DMS 273 (cell line): ENCODE measurements around the gene BACH2.
"Not testable (repeated sequence)": the region's sequence is repeated elsewhere in the genome, so short reads cannot be mapped to it uniquely, and the experiment has no call there.

ENCODE experiments used
- DNase-seq: peaks from one replicate; lab custom pipeline; 2025; ENCODE audit not compliant: unreplicated experiment; lab: John Stamatoyannopoulos, UW

BACH2 gene

DNA sequence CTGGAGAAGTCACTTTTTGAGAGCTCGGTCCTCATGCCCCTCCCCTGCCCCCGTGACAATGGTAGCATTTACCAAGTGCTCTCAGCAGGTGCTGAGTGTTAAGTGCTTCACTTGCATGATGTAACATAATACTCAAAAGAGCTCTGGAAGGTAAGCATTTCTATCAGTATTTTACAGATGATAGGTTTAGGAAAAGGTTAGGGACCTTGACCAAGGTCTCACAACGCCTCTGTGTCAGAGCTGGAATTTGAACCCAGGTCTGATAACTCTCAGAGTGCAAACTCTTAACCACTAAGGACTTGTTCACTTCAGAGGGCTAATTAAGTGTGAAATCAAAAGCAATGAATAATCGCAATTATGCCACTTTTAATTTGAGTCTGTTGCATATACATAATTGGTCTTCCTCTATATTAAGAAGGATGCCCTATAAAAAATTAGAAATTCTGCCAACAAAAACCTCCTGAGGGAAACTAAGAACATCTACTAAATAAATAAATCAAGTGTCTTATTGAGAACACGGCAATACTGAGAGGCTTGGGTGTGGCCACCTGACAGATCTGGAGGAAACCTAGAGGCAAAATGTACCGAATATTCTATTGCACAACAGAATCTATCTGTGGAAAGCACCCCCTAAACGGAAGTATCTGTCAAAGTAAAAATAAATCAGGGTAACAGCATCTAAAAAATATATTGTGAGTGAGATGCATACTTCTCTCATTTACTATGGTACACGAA, 109.8 kb downstream of the BACH2 start:
- no peak for DNase-seq

DNA sequence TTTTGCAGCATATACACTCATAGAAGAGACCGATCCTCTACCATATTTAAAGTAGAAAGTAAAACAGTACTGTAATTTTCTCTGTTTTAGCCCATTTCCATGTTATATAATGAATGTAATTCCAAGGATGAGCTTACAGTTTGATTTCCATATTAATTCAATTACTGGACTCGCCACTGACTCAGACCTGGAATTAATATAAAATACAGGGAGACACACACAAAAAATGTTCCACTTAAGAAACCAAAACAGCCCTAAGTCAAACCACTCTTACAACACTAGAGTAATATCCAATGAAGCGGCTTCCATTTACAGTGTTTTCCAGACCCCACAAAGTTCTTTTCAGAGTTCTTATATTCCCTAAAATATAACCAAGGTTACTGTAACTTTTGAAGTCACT, 110.6 kb downstream of the BACH2 start:
- no peak for DNase-seq

DNA sequence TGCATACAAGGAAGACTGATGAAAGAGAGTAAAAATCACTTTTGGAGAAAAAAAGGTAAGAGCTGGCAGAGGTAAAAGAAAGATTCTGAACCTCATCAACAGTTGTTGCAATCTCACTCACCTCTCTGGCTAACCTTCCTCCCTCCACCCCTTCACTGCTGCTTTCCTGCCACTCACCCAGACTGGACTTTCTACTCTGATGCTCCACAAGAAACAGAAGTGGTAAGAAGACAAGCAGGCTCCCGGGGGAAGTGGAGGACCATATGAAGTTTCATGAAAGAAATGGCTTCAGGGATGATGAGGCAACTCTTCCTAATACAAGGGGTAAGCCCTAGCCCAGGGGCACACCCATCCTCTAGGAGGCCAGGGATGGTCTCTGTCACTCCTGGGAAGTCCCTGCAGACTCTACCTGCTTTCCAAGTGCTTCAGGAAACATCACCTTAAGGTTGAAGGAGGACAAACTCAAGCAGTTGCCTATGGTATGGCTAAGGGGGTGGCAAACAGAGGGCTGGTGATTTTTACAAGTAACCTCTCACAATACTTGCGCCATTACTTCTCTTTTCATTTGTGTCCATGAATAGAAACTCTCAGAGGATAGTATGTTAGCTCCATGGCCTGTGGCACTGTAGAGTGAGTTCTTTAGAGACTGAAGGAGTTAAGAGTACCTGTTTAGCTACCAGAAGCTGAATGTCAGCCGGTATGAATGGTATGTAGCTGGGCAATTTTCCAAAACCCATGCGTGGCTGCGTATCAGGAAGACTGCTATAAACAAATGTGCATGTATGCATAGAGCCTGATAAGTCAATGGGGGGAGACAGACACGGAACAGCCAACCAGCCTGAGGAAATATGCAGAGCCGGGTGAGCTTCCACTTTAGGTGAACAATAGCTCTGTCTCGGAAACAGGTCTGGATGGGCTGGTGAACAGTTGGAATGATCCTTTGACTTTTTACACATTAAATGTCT, 112.0 kb downstream of the BACH2 start:
- DNase-seq: peak; percentile 17

DNA sequence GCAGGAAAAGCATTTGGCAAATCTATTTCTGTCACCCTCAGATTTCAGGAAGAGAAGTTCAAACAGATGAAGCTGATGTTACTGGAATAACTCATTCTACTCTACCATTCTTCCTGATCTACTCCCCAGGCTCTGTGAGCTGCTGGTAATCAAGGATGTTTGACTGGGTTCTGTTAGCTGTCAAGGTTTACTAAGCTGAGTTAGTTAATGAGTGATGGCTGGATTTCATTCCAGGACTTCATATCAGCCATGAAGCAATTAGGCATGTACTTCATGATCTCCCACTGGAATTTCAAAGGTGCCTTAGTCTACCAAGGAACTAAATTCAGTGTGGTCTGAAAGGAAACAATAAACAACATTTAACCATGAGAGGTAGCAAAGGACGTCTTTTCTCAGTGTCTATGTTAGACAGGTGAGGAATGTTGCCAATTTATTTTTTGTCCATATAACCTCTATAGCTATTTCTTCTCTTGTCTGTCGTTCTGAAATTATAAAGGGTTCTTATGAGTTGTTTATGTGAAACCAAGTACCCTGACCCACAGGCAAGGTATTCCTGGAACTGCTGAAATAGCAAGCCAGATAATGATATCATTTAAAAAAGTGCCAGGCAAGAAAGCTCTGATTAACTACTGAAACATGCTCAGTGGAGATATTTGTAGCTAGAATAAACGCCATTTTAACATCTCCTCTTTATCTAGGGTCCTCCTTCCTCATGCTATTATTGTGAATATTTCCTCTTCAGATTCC, 112.9 kb downstream of the BACH2 start:
- DNase-seq: no peak

DNA sequence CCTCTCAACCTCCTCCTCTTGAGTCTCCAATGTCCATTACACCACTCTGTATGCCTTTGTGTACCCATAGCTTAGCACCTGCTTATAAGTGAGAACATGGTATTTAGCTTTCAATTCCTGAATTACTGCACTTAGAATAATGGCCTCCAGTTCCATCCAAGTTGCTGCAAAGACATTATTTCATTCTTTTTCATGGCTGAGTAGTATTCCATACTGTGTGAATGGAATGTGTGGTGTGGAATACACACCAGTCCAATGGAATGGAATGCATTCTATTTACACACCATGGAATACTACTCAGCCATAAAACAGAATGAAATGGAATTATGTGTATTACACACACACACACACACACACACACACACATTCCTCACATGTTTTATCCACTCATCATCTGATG, 116.1 kb downstream of the BACH2 start:
- no peak for DNase-seq

DNA sequence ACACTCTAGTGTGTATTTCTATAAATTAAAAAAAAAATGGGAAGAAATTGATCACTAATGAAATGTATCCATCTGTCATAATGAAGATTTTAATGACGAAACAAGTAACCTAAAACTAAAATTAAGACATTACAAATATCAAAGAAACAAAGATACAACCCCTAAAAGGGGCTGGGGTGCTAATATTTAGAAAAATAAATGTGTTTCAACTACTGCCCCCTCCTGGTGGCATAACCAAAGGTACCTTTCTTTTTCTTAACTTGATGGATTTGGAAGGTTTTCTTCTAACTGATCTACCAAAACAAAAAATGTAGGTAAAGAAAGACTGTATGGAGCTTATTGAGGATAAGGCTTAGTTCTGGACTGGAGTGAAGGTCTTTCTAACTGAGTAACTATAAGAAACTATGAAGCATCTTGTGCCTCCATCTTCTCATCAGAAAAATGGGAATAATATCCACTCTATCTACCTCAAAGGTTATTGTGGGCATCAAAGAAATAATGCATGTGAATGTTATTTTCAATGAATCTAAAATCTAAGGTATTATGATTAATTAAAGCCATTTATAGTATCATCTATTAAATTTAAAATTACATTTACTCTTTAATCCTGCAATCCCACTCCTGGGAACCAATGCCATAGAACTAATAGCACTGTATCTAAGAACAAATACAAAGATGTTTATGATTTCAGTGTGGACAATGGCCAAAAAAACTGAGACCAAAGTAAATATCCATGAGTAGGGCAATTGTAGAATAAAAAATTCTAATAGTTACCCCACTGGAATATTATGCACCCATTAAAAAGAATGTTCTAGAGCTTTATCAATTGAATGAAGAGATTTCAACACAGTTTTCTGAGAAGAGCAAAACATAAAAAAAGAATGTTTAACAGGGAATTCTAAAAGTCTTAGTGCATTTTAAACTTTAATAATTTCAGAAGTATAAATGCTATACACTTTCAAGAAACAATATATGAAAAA, 117.2 kb downstream of the BACH2 start:
- DNase-seq: peak; percentile 38

DNA sequence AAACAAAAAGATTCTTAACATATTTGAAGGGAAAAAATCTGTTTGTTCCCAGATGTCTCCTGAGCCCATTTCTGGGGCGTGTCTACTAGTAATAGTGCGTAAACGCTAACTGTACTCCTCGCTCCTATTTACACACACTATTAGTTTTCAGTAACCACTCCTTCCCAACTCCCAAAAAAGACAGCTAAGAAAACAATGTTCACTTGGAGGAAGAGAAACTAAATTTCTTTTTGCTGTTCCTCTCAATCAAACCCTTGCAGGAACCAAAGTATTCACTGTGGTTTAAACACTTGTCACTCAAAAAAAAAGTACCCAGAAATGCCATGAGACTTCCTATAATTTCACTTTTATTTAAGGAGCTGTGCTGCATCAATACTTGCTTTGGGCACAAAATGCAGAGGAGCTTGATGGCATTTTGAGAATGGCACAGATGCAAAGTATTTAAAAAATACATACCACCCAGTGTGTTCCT, 118.2 kb downstream of the BACH2 start:
- no peak for DNase-seq

DNA sequence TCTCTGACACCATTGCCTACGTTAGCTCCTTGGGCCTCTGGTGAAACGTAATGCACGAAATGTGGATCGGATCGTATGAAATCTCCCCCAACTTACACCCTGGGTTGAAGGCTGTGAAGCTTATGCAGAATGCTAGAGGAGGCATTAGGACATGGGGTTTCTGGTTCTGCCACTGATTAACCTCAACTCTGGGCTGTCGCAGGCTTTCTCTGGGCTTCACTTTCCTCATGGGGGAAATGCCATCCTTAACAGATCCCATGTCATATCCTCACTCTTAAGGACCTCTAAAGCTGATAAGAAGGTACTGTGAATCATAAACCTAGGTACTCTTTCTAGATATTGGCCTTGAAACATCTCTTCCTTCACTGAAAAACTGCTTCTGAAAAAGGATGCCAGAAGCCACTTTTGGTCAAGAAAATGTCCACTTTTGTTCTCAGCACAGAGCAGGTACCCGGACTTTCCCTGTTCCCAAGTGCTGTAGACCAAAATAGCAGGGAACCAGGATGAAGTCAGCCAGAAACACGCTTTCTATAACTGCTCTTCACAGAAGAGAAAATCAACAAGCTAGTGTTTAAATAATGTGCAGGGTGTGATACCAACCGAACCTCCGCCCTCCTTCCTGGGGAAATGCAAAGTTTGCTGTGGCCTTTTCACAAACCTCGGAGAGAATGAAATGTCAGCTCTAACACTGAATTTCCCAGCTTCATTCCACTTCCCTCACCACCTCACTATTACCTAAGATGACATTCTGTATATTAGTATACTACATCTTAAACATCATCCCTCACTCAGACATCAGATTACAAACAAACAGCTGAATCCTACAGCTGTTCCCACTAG, 118.9 kb downstream of the BACH2 start:
- DNase-seq: no peak

DNA sequence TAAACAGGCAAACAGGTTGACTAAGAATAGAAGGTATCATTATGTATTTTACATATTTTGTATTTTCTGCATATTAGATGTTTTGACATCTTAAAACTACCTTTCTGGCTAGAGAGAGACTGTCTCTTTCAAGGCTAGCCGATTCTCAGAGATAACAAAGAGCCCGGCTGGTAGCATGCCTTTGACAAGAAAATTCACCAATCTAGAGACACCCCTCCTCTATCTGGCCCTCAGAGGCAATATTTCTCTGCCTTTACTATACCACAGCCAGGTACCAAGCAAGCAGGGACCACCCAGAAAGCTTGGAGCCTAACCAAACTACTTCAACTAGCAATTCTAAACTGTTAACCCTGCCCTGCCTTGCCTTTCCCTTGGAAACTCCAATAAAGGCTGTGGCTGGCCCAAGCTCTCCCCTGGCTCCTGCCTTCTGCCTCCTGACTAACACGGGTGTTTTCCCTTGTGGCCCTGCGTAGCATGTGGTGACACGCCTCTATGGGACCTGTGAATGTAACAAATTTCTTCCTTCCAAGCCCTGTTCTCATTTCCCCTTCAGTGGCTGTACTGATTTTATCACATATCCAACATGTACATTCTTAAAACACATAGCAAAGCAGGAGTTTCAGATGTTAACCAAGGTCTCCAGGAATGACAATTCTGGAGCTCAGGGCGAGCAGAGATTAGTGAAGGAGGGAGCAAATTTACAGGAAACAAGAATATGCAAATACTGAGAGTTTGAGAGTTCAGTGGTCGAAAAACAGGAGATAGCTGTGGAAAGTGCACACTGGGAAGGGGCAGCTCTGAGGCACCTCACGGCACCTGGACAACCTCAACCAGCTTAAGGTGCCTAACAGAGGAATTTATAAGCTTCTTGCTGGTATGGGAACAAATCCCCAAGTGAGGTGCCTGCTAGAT, 120.8 kb downstream of the BACH2 start:
- peak; percentile 39 for DNase-seq

DNA sequence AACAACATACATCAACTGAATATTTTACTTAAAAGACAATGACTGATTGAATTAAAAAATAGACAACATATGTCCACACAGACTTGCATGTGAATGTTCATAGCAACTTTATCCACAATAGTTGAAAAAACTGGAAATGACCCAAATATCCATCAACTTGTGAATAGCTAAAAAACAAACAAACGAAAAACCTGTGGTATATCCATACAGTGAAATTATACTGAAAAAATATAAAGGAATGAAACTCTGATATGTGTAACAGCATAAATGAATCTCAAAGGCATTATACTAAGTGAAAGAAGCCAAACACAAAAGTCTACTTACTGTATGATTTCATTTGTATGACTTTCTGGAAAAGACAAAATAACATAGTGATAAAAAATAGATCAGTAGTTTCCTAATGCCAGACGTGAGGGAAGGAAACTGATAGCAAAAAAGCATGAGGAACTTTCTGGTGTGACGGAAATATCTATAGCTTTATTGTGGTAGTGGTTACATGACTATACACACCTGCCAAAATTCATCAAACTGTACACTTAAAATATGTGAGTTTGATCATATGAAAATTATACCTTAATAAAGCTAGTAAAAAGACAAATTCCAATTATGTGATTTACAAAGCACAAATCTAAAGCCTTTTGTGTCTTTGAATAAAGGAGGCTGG, 123.2 kb downstream of the BACH2 start:
- DNase-seq: no peak

DNA sequence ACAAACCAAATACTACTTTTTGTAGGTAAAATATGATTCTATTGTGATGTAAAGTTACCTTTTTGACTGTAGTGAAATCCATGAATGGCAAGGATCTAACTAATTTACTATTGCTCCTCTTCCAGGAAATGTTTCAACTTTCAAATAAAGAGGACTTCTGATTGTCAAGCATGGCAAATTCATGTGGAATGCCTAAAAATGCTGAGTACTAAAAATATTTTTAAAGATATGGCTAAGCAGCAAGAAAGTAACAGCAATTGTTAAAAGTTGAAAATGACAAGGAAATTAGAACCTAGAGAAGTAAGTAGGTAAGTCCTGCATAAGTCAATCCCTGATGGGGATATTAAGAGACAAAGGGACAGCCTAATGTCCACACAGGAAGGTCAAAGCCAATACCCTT, 126.0 kb downstream of the BACH2 start:
- no peak for DNase-seq

DNA sequence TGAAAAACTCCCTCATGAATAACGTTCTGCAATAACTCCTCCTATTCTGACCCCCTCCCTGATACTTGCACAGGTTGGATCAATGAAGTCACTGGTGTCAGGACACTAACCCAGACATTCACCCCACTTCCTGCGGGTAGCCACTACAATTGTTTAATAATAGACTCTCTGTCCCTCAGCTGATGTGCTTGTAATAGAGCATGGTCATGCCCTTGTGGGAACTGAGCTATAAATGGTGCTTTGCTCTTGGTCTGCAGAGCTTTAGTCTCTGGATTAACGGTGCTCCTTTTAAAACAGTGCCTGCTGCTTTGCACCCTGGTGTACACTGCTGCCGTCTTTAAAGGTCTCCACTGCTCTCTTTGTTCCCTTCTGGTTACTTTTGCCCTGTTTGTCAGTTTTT, 127.3 kb downstream of the BACH2 start:
- DNase-seq: no peak

DNA sequence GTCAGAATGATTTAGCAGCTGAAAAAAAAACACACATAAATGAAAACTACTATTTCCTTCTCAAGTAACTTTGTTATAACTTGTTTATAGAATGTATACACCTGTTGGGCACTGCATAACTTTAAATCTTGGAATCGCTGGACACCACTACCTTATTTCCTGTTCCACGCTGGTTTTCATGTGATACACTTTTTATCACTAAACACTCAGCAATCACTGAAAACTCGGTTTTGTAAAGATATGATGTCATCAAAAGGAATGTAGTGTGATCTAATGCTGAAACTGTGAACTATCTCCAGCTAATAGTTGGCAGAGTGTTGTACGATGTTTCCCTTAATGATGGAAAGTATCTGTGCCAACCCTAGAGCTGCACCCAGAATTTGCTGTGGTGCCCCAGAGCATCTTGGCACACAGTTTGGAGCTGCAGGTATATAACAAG, 127.9 kb downstream of the BACH2 start:
- no peak for DNase-seq

DNA sequence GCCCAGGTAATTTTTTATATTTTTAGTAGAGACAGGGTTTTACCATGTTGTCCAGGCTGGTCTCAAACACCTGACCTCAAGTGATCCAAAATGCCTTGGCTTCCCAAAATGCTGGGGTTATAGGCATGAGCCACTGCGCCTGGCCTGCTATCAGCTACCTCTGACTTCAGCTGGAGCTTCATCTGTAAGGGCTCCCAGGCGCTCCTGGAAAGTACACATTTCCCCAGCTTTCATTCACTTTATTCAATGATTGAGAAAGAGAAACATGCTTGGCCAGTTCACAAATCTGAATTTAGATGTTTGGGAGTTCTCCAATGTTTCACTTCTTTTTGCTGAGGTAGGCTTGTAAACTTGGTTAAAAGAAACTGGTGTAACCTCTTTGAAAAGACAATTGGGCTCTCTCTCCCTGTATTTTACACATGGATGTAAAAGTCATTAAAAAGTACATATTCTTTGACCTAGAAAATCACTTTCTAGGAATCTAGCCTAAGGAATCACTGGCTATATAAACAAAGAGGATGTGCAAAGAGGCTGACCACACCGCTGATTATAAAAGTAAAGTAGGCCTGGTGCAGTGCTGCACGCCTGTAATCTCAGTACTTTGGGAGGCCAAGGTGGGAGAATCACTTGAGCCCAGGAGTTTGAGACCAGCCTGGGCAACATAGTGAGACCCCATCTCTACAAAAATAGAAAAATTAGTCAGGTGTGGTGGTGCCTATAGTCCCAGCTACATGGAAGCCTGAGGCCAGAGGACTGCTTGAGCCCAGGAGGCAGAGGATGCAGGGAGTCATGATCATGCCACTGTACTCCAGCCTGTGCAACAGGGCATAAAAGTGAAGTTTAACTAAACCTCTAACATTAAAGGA, 128.9 kb downstream of the BACH2 start:
- no peak for DNase-seq

DNA sequence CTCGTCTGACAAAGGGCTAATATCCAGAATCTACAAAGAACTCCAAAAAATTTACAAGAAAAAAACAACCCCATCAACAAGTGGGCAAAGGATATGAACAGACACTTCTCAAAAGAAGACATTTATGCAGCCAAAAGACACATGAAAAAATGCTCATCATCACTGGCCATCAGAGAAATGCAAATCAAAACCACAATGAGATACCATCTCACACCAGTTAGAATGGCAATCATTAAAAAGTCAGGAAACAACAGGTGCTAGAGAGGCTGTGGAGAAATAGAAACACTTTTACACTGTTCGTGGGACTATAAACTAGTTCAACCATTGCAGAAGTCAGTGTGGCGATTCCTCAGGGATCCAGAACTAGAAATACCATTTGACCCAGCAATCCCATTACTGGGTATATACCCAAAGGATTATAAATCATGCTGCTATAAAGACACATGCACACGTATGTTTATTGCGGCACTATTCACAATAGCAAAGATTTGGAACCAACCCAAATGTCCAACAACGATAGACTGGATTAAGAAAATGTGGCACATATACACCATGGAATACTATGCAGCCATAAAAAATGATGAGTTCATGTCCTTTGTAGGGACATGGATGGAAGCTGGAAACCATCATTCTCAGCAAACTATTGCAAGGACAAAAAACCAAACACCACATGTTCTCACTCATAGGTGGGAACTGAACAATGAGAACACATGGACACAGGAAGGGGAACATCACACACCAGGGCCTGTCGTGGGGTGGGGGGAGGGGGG, 130.3 kb downstream of the BACH2 start:
- not testable (repeated sequence) for DNase-seq
